ENCODE measurements around the gene PKP2.

- TF ChIP-seq CTCF (conservative IDR thresholded peaks at IDR 0.05; ENCODE audit: low read depth, low read length): no peak
- TF ChIP-seq EZH2 (IDR thresholded peaks at IDR 0.05; ENCODE audit: borderline replicate concordance, low read depth, low read length, poor library complexity, severe bottlenecking): no peak
Measured at GRCh38 chr12:32776258-32776657, 120.3 kb downstream of the PKP2 start.
